ENCODE results near the gene FSHR. TPM values are rescaled to one million over a fixed set of nuclear protein-coding genes. Genes with fewer than 3 reads are reported as not detected.

FSHR gene
- 0.16 and 0.19 TPM in 2 replicates for total RNA-seq
- polyA plus RNA-seq (2012): 0.38 TPM

- DNase-seq (ENCODE audit: low read depth): no peak
Observed at GRCh38 chr2:49154140-49154539, at the start of gene FSHR. Gene FSHR (minus strand): TSS chr2:49154515. CDS start chr2:49154417, 98 bp downstream.

GRCh38 chr2:49199266-49199665 lies 45.0 kb upstream of the FSHR start:
- no peak for DNase-seq (ENCODE audit: low read depth)

- DNase-seq (ENCODE audit: low read depth): no peak
Observed at GRCh38 chr2:49194701-49195100, 40.4 kb upstream of the FSHR start.

- no peak for DNase-seq (ENCODE audit: low read depth)
Observed at GRCh38 chr2:49192036-49192435, 37.7 kb upstream of the FSHR start.

GRCh38 chr2:49189512-49190225 lies 35.4 kb upstream of the FSHR start:
- no peak for DNase-seq (ENCODE audit: low read depth)

GRCh38 chr2:49186050-49186648 lies 31.8 kb upstream of the FSHR start:
- DNase-seq (ENCODE audit: low read depth): no peak

GRCh38 chr2:49178656-49179055 lies 24.3 kb upstream of the FSHR start:
- DNase-seq (ENCODE audit: low read depth): no peak

GRCh38 chr2:49177194-49177593 lies 22.9 kb upstream of the FSHR start:
- DNase-seq (ENCODE audit: low read depth): no peak

- no peak for DNase-seq (ENCODE audit: low read depth)
Observed at GRCh38 chr2:49175831-49176230, 21.5 kb upstream of the FSHR start.

GRCh38 chr2:49174750-49175149 lies 20.4 kb upstream of the FSHR start:
- DNase-seq (ENCODE audit: low read depth): no peak

GRCh38 chr2:49167131-49167530 lies 12.8 kb upstream of the FSHR start:
- peak; percentile 28 for DNase-seq (ENCODE audit: low read depth)

- DNase-seq (ENCODE audit: low read depth): no peak
Observed at GRCh38 chr2:49165662-49166061, 11.3 kb upstream of the FSHR start.

- DNase-seq (ENCODE audit: low read depth): no peak
Observed at GRCh38 chr2:49164729-49165128, 10.4 kb upstream of the FSHR start.

- peak; percentile 31 for DNase-seq (ENCODE audit: low read depth)
Observed at GRCh38 chr2:49162151-49162550, 7.8 kb upstream of the FSHR start.

- no peak for DNase-seq (ENCODE audit: low read depth)
Observed at GRCh38 chr2:49154891-49155290, 576 bp upstream of the FSHR start.

- DNase-seq (ENCODE audit: low read depth): no peak
Observed at GRCh38 chr2:49153252-49153651, 1.1 kb downstream of the FSHR start.

- DNase-seq (ENCODE audit: low read depth): no peak
Observed at GRCh38 chr2:49152824-49153223, 1.5 kb downstream of the FSHR start.

GRCh38 chr2:49146401-49146800 lies 7.9 kb downstream of the FSHR start:
- no peak for DNase-seq (ENCODE audit: low read depth)

GRCh38 chr2:49131801-49132200 lies 22.5 kb downstream of the FSHR start:
- no peak for DNase-seq (ENCODE audit: low read depth)

- no peak for DNase-seq (ENCODE audit: low read depth)
Observed at GRCh38 chr2:49129034-49129433, 25.3 kb downstream of the FSHR start.

GRCh38 chr2:49123600-49123999 lies 30.7 kb downstream of the FSHR start:
- no peak for DNase-seq (ENCODE audit: low read depth)

GRCh38 chr2:49122107-49122506 lies 32.2 kb downstream of the FSHR start:
- DNase-seq (ENCODE audit: low read depth): no peak

- no peak for DNase-seq (ENCODE audit: low read depth)
Observed at GRCh38 chr2:49113046-49113445, 41.3 kb downstream of the FSHR start.
